ENCODE data around the gene NELL1. TPM values are rescaled to one million over a fixed set of nuclear protein-coding genes. Genes with fewer than 3 reads are reported as not detected.

The NELL1 gene
- polyA plus RNA-seq, 1 of the 3 experiments (the other 2 are of a cell fraction): not detected

DNA sequence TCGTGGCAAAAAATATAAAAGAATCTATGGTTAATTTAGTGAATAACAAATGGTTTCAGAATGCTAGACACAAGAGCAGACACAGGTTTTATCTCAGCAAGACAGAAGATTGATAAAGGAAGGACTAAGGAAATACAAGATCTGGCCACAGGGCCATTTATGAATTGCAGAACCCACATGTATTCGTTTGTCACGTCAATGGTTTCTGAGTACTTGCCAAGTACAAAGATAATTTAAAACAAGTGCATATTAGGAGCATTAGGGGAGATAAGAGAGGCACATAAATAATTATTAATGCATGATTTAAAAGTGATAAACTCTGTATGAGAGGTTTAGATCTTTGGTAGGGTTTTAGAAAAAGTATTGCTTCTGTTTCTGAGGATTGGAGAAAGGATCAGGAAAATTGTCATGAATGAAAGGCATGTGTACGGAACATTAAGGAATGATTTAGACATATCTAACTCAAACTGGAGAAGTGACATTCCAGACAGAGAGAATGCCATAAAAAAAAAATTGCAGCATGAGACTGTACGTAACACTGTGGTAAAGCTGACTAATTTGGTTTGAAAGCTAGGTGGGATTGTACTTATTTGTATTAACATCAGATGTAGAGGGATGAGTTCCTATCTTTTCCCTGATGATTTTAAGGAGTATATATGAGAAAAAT lies 727.1 kb downstream of the NELL1 start (continued):
- TF ChIP-seq TEAD4 (IDR thresholded peaks at IDR 0.05; ENCODE audit: borderline replicate concordance, insufficient read depth) (0 out of 2 replicates have a peak, but pooled peaks have one; percentile 13), NFIC (IDR thresholded peaks at IDR 0.05; ENCODE audit: borderline replicate concordance) (no peak), GABPA (IDR thresholded peaks at IDR 0.05; ENCODE audit: low read depth) (no peak), ELF1 (IDR thresholded peaks at IDR 0.05) (no peak), EP300 (IDR thresholded peaks at IDR 0.05; ENCODE audit: borderline replicate concordance in 1 of 2, low read depth in 1 of 2, low read length in 1 of 2) (peak in 1 of 2 experiments; percentile 90; a peak in 2 of 4 replicates), TAF1 (IDR thresholded peaks at IDR 0.05; ENCODE audit: borderline replicate concordance, low read depth, low read length) (no peak), YY1 (IDR thresholded peaks at IDR 0.05; ENCODE audit: low read depth) (no peak), MXI1 (IDR thresholded peaks at IDR 0.05; ENCODE audit: low read depth, low read length) (no peak; the same call in 1 of the 2 replicates)
- TF ChIP-seq, protein P1, sequence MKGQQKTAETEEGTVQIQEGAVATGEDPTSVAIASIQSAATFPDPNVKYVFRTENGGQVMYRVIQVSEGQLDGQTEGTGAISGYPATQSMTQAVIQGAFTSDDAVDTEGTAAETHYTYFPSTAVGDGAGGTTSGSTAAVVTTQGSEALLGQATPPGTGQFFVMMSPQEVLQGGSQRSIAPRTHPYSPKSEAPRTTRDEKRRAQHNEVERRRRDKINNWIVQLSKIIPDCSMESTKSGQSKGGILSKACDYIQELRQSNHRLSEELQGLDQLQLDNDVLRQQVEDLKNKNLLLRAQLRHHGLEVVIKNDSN (IDR thresholded peaks at IDR 0.05; ENCODE audit: borderline replicate concordance, low read depth): no peak
- TF ChIP-seq, protein P2, sequence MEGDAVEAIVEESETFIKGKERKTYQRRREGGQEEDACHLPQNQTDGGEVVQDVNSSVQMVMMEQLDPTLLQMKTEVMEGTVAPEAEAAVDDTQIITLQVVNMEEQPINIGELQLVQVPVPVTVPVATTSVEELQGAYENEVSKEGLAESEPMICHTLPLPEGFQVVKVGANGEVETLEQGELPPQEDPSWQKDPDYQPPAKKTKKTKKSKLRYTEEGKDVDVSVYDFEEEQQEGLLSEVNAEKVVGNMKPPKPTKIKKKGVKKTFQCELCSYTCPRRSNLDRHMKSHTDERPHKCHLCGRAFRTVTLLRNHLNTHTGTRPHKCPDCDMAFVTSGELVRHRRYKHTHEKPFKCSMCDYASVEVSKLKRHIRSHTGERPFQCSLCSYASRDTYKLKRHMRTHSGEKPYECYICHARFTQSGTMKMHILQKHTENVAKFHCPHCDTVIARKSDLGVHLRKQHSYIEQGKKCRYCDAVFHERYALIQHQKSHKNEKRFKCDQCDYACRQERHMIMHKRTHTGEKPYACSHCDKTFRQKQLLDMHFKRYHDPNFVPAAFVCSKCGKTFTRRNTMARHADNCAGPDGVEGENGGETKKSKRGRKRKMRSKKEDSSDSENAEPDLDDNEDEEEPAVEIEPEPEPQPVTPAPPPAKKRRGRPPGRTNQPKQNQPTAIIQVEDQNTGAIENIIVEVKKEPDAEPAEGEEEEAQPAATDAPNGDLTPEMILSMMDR (IDR thresholded peaks at IDR 0.05): no peak

DNA sequence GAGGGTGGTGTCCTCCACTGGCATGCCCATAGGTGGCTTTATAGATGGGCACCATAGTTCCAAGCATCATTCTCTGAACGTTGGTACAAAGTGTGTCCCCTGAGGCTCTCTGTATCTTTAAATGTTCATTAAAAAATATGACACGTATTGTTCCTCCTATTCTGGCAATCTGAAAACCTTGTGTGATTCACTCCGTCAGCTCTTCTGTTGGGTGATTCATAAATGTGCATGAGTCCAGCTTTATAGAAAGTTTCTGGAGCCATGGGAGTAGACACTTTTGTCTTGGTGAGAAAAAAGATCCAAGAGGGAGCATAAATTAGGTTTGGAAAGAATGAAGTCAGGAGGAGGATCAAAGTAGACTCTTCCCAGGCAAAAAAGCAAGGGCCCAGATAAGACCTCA lies 728.8 kb downstream of the NELL1 start:
- no peak overlapping the region for H2AFZ ChIP-seq (ENCODE audit: low read depth)
- peak overlapping the region in 1 of 2 experiments; percentile 90; a peak in 2 of 4 replicates for H3K27ac ChIP-seq (ENCODE audit: low read depth in 2 of 2, low read length in 1 of 2)
- H3K9me3 ChIP-seq: no peaks in the 10 kb centered on the region
- H3K9ac ChIP-seq: no peak overlapping the region
- POLR2A ChIA-PET: no interaction called here
- no peak overlapping the region for H3K4me2 ChIP-seq
- no peaks in the 10 kb centered on the region for H4K20me1 ChIP-seq (ENCODE audit: insufficient read depth)
- no peaks in the 10 kb centered on the region for H3K27me3 ChIP-seq (ENCODE audit: insufficient read depth)
- no peaks in the 10 kb centered on the region for H3K9me2 ChIP-seq
- no peaks in the 10 kb centered on the region for H3K79me2 ChIP-seq (ENCODE audit: insufficient read depth)
- no peaks in the 10 kb centered on the region for H3K36me3 ChIP-seq (replicated peaks in 1 of 2; ENCODE audit: control insufficient read depth in 1 of 2, insufficient read depth in 2 of 2, low read length in 1 of 2)
- H3K4me1 ChIP-seq (ENCODE audit: control insufficient read depth in 1 of 2, insufficient read depth in 2 of 2, low read depth in 1 of 2, low read length in 1 of 2): peaks cover 0 to 5% of the 10 kb centered on the region in 2 experiments; a peak in 2 of 4 replicates
- no peak for DNase-seq
- H3K4me3 ChIP-seq (ENCODE audit: low read depth in 2 of 2, low read length in 1 of 2): no peak overlapping the region
- H3F3A ChIP-seq (replicated peaks; ENCODE audit: insufficient read depth): no peaks in the 10 kb centered on the region
- CTCF ChIA-PET: interaction anchor here (0.7 to 1.0 kb wide), 2 partner anchors 10 to 1247 kb away, joined by 3 to 4 read pairs; no protein-coding TSS in a partner anchor
- WGBS (ENCODE audit: low lambda C conversion rate): 39% methylated on average over 3 of the region's 3 CpGs
- TF ChIP-seq ELF1 (IDR thresholded peaks at IDR 0.05) (no peak), EZH2phosphoT487 (IDR thresholded peaks at IDR 0.05; ENCODE audit: borderline replicate concordance, low read depth) (no peak), GABPA (IDR thresholded peaks at IDR 0.05; ENCODE audit: low read depth) (no peak), JUND (IDR thresholded peaks at IDR 0.05) (no peak), MXI1 (IDR thresholded peaks at IDR 0.05; ENCODE audit: low read depth, low read length) (no peak), TEAD4 (IDR thresholded peaks at IDR 0.05; ENCODE audit: borderline replicate concordance, insufficient read depth) (no peak), RXRA (IDR thresholded peaks at IDR 0.05; ENCODE audit: borderline replicate concordance, low read depth) (no peak), GATA2 (CRISPR knock-in tag; IDR thresholded peaks at IDR 0.05) (no peak), FOXM1 (IDR thresholded peaks at IDR 0.05; ENCODE audit: low read depth) (no peak), RCOR1 (IDR thresholded peaks at IDR 0.05; ENCODE audit: low read length) (no peak)
- TF ChIP-seq, protein P3, sequence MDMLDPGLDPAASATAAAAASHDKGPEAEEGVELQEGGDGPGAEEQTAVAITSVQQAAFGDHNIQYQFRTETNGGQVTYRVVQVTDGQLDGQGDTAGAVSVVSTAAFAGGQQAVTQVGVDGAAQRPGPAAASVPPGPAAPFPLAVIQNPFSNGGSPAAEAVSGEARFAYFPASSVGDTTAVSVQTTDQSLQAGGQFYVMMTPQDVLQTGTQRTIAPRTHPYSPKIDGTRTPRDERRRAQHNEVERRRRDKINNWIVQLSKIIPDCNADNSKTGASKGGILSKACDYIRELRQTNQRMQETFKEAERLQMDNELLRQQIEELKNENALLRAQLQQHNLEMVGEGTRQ (IDR thresholded peaks at IDR 0.05; ENCODE audit: borderline replicate concordance, low read depth, low read length): no peak
- TF ChIP-seq, protein P4, sequence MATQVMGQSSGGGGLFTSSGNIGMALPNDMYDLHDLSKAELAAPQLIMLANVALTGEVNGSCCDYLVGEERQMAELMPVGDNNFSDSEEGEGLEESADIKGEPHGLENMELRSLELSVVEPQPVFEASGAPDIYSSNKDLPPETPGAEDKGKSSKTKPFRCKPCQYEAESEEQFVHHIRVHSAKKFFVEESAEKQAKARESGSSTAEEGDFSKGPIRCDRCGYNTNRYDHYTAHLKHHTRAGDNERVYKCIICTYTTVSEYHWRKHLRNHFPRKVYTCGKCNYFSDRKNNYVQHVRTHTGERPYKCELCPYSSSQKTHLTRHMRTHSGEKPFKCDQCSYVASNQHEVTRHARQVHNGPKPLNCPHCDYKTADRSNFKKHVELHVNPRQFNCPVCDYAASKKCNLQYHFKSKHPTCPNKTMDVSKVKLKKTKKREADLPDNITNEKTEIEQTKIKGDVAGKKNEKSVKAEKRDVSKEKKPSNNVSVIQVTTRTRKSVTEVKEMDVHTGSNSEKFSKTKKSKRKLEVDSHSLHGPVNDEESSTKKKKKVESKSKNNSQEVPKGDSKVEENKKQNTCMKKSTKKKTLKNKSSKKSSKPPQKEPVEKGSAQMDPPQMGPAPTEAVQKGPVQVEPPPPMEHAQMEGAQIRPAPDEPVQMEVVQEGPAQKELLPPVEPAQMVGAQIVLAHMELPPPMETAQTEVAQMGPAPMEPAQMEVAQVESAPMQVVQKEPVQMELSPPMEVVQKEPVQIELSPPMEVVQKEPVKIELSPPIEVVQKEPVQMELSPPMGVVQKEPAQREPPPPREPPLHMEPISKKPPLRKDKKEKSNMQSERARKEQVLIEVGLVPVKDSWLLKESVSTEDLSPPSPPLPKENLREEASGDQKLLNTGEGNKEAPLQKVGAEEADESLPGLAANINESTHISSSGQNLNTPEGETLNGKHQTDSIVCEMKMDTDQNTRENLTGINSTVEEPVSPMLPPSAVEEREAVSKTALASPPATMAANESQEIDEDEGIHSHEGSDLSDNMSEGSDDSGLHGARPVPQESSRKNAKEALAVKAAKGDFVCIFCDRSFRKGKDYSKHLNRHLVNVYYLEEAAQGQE (IDR thresholded peaks at IDR 0.05; ENCODE audit: low read depth, low read length): no peak
- TF ChIP-seq, protein P2 (IDR thresholded peaks at IDR 0.05): no peak
- TF ChIP-seq, protein P5, sequence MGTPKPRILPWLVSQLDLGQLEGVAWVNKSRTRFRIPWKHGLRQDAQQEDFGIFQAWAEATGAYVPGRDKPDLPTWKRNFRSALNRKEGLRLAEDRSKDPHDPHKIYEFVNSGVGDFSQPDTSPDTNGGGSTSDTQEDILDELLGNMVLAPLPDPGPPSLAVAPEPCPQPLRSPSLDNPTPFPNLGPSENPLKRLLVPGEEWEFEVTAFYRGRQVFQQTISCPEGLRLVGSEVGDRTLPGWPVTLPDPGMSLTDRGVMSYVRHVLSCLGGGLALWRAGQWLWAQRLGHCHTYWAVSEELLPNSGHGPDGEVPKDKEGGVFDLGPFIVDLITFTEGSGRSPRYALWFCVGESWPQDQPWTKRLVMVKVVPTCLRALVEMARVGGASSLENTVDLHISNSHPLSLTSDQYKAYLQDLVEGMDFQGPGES (IDR thresholded peaks at IDR 0.05; ENCODE audit: low read depth, low read length): no peak
